HCT116 (cell line): ENCODE results near the gene GPX2. TPM values are rescaled to one million over a fixed set of nuclear protein-coding genes. Genes with fewer than 3 reads are reported as not detected.
A peak's percentile ranks its signal among the peaks of the same experiment; 100 is the strongest.
"Not testable (repeated sequence)": the region's sequence is repeated elsewhere in the genome, so short reads cannot be mapped to it uniquely, and the experiment has no call there.

Source experiments
- ATAC-seq: fragments of 200-7000 bp; cut with Tn5 transposase; 2 replicates; pipeline ENCODE4 v1.9.1; 2020; ENCODE audit warnings: mild to moderate bottlenecking, moderate library complexity
- BruUV-seq: library from RNA; stranded (reverse); fragments of 400-500 nt; replicated peaks from 2 replicates; lab custom pipeline; 2021; lab: Mats Ljungman, UMichigan
- CTCF ChIA-PET: fragments of 300-600 bp; sonication (Branson Sonifier 250); formaldehyde crosslinking; loops from one replicate; lab custom pipeline; 2021; ENCODE audit warnings: antibody characterized with exemption; lab: Charles Lee
- POLR2A ChIA-PET: fragments of 300-600, 350-600 bp; sonication (Branson Sonifier 250); formaldehyde crosslinking; loops from one replicate; lab custom pipeline; 2021; ENCODE audit warnings: antibody characterized with exemption; lab: Charles Lee
- RAD21 ChIA-PET, 2 experiments: fragments of 300-600 bp; sonication (Branson Sonifier 250); formaldehyde crosslinking; loops; one replicate each; lab custom pipeline; 2023; ENCODE audit warnings: low total read pairs in 2 of 2; ENCODE audit not compliant: uncharacterized antibody in 2 of 2, unreplicated experiment in 2 of 2, low non-redundant PET in 1 of 2; lab: Charles Lee
- DNase-seq: peaks from one replicate; pipeline ENCODE4 v3.0.0-alpha.2; 2010; ENCODE audit warnings: low read depth, low spot score
- H2AFZ ChIP-seq: fragments of 200-600 bp; shearing (Covaris generic), sonication (generic); 2 replicates; pipeline ENCODE4 v1.6.1; 2017; ENCODE audit warnings: low read depth, mixed run types, mixed read lengths, antibody characterized with exemption, low read length; ENCODE audit not compliant: poor library complexity, severe bottlenecking
- H3K27ac ChIP-seq: 2 replicates; pipeline ENCODE4 v1.5.1; 2012; ENCODE audit warnings: low read depth, low read length
- H3K27me3 ChIP-seq: fragments of 200-600 bp; sonication (generic); 2 replicates; pipeline ENCODE4 v1.6.1; 2016; ENCODE audit warnings: mixed run types, low read length, mixed read lengths; ENCODE audit not compliant: insufficient read depth
- H3K36me3 ChIP-seq, 2 experiments: fragments of 200-500 bp in 1 of 2; fragments of 200-600 bp in 1 of 2; sonication (Bioruptor generic) in 1 of 2; sonication (generic) in 1 of 2; 2 replicates each; pipeline versions ENCODE4 v1.5.1 to v1.6.1; 2014 to 2016; ENCODE audit warnings: low read length in 2 of 2, inconsistent platforms in 1 of 2, mixed read lengths in 1 of 2, mixed run types in 1 of 2; ENCODE audit not compliant: insufficient read depth in 2 of 2, control insufficient read depth in 1 of 2
- H3K4me1 ChIP-seq, 2 experiments: fragments of 200-600 bp in 1 of 2; sonication (generic) in 1 of 2; 2 replicates each; pipeline versions ENCODE4 v1.5.1 to v1.6.1; 2012 to 2017; ENCODE audit warnings: low read length in 2 of 2, inconsistent platforms in 1 of 2, mild to moderate bottlenecking in 1 of 2, mixed read lengths in 1 of 2, mixed run types in 1 of 2, moderate library complexity in 1 of 2; ENCODE audit not compliant: insufficient read depth in 2 of 2, control insufficient read depth in 1 of 2
- H3K4me2 ChIP-seq: fragments of 200-600 bp; sonication (generic); 2 replicates; pipeline ENCODE4 v1.6.1; 2017; ENCODE audit warnings: mixed run types, low read length, mixed read lengths
- H3K4me3 ChIP-seq, 2 experiments: fragments of 200-600 bp in 1 of 2; sonication (generic) in 1 of 2; replicated peaks in 1 of 2; 2 replicates each; pipeline ENCODE4 v1.5.1; 2011 to 2016; ENCODE audit warnings: low read length in 2 of 2, control low read depth in 1 of 2, low read depth in 1 of 2, mild to moderate bottlenecking in 1 of 2, mixed read lengths in 1 of 2, mixed run types in 1 of 2
- H3K79me2 ChIP-seq: fragments of 200-600 bp; sonication (generic); 2 replicates; pipeline ENCODE4 v1.6.1; 2017; ENCODE audit warnings: mild to moderate bottlenecking, mixed run types, low read length, moderate library complexity, mixed read lengths; ENCODE audit not compliant: insufficient read depth
- H3K9ac ChIP-seq: fragments of 200-600 bp; sonication (generic); 2 replicates; pipeline ENCODE4 v1.6.1; 2016; ENCODE audit warnings: low read length, mixed read lengths
- H3K9me2 ChIP-seq: fragments of 200-600 bp; sonication (generic), shearing (Covaris generic); 2 replicates; pipeline ENCODE4 v1.6.1; 2017; ENCODE audit warnings: mixed run types, mild to moderate bottlenecking, moderate library complexity; ENCODE audit not compliant: insufficient read depth
- H3K9me3 ChIP-seq, 2 experiments: fragments of 200-500 bp in 1 of 2; fragments of 200-600 bp in 1 of 2; sonication (Bioruptor generic) in 1 of 2; sonication (generic) in 1 of 2; 2 replicates each; pipeline ENCODE4 v1.6.1; 2014 to 2017; ENCODE audit warnings: low read length in 2 of 2, mixed read lengths in 2 of 2, inconsistent platforms in 1 of 2, low read depth in 1 of 2, mild to moderate bottlenecking in 1 of 2, mixed run types in 1 of 2, moderate library complexity in 1 of 2; ENCODE audit not compliant: control insufficient read depth in 1 of 2, insufficient read depth in 1 of 2
- H4K20me1 ChIP-seq: fragments of 200-600 bp; sonication (generic), shearing (Covaris generic); 2 replicates; pipeline ENCODE4 v1.6.1; 2017; ENCODE audit warnings: mixed run types, mild to moderate bottlenecking, moderate library complexity; ENCODE audit not compliant: insufficient read depth
- EGR1 ChIP-seq: IDR thresholded peaks from 2 replicates; pipeline ENCODE4 v1.6.1; 2012; ENCODE audit warnings: low read depth
- ELF1 ChIP-seq: IDR thresholded peaks from 2 replicates; pipeline ENCODE4 v1.6.1; 2012; ENCODE audit warnings: low read depth, borderline replicate concordance
- FOSL1 ChIP-seq: IDR thresholded peaks from 2 replicates; pipeline ENCODE4 v1.6.1; 2012; ENCODE audit warnings: low read depth
- POLR2A ChIP-seq: IDR thresholded peaks from 2 replicates; pipeline ENCODE4 v1.7.0; 2011; ENCODE audit warnings: borderline replicate concordance; ENCODE audit not compliant: insufficient read depth, insufficient read length; ENCODE audit errors: extremely low read depth
- POLR2AphosphoS5 ChIP-seq: IDR thresholded peaks from 2 replicates; pipeline ENCODE4 v1.6.1; 2011; ENCODE audit warnings: mild to moderate bottlenecking, low read depth, low read length, moderate library complexity
- SIN3A ChIP-seq: IDR thresholded peaks from 2 replicates; pipeline ENCODE4 v1.6.1; 2012; ENCODE audit warnings: low read depth
- SP1 ChIP-seq: IDR thresholded peaks from 2 replicates; pipeline ENCODE4 v1.6.1; 2012; ENCODE audit warnings: low read depth
- YY1 ChIP-seq: IDR thresholded peaks from 2 replicates; pipeline ENCODE4 v1.6.1; 2011; ENCODE audit warnings: low read length, low read depth, moderate library complexity, mild to moderate bottlenecking; ENCODE audit not compliant: insufficient replicate concordance; ENCODE audit errors: extremely low read depth
- ZFX ChIP-seq: fragments of 450-650 bp; IDR thresholded peaks from 2 replicates; pipeline ENCODE4 v1.6.1; 2017
- ZNF274 ChIP-seq: fragments of 200-500 bp; sonication (Bioruptor generic); IDR thresholded peaks from 2 replicates; pipeline ENCODE4 v1.6.1; 2014; ENCODE audit warnings: mild to moderate bottlenecking, low read depth, low read length, inconsistent platforms
- intact Hi-C: fragments of 100-400 bp; cut with micrococcal nuclease; formaldehyde crosslinking; loops from 2 replicates; pipeline ENCODE4 v1.10.0; 2022
- total RNA-seq: library from RNA; stranded (reverse); gene quantifications from one replicate; pipeline ENCODE4 v1.2.1, GENCODE V29; 2021; ENCODE audit not compliant: unreplicated experiment
- TF ChIP-seq, protein P1 (sequence below): IDR thresholded peaks from 2 replicates; pipeline ENCODE4 v1.6.1; 2012
- TF ChIP-seq, protein P2 (sequence below): IDR thresholded peaks from 2 replicates; pipeline ENCODE4 v1.6.1; 2012
- TF ChIP-seq, protein P3 (sequence below): IDR thresholded peaks from 2 replicates; pipeline ENCODE4 v1.6.1; 2011; ENCODE audit warnings: mild to moderate bottlenecking, low read length, moderate library complexity; ENCODE audit not compliant: insufficient replicate concordance; ENCODE audit errors: extremely low read depth

Gene GPX2
- total RNA-seq, 1 experiment from 2014 or later, result 0.61 TPM

DNA sequence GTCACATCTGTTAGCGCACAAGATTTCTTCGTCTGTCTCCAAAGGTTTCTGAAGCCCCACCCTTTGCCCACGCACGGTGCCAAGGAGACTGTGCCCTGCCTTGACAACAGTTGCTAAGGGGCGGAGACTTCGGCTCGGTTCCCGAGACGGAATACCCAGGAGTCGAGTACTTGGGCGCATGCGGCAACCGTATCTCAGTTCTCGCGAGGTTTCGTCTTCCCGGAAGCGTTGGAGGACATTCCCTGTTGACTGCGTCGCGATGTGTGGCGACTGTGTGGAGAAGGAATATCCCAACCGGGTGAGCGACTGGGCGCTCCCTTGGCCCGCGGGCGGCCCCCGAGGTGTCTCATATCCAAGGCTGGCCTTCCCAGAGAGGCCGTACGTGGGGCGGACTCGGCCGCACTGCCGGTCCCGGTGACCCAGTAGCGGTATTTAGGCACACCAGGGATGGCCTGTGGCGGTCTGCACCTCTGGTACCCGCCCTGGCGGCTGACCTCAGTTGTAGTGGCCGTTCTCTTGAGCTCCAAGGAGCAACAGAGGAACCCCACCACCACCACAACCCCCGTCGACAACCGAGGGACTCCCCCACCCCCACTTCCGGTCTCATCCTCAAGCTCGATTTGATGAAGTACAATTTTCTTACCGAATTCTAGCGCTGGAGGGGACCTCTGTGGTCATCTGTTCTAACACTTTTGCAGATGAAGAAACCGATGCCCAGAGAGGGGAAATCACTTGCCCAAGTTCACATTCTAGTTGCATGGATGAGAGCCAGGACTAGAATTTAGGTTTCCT is 28.1 kb downstream of the GPX2 start, which contains the start of gene CHURC1:
CHURC1 (plus strand) TSS at position 219 of the 792 bp plus-strand sequence; CDS start at position 260, 41 bp downstream.
- Histone ChIP-seq H3K27ac (peak within 1 kb of the TSS; percentile 79), H3K9me2 (no peaks in the 10 kb centered on the region), H3K4me2 (peak within 1 kb of the TSS; percentile 96), H3K9ac (peak within 1 kb of the TSS; percentile 93), H4K20me1 (no peaks in the 10 kb centered on the region), H3K4me3 (peak within 1 kb of the TSS; percentile 81 to 97), H3K36me3 (no peaks in the 10 kb centered on the region), H3K4me1 (peaks cover 8 to 16% of the 10 kb centered on the region in 2 experiments; a peak in 3 of 4 replicates), H3K9me3 (no peaks in the 10 kb centered on the region), H2AFZ (peak within 1 kb of the TSS; percentile 98), H3K79me2 (peaks cover 51% of the 10 kb centered on the region), H3K27me3 (no peaks in the 10 kb centered on the region)
- ChIA-PET CTCF (interaction anchor here (0.6 kb wide), 1 partner anchor 150 kb away, joined by 3 read pairs; no protein-coding TSS in a partner anchor), POLR2A (interaction anchor here (0.7 to 1.6 kb wide), 3 partner anchors 9 to 22 kb away, joined by 3 to 5 read pairs (median 4); no protein-coding TSS in a partner anchor), RAD21 (no interaction called here)
- TF ChIP-seq EGR1, result peak; percentile 92
- TF ChIP-seq, protein P1, sequence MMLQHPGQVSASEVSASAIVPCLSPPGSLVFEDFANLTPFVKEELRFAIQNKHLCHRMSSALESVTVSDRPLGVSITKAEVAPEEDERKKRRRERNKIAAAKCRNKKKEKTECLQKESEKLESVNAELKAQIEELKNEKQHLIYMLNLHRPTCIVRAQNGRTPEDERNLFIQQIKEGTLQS, result no peak
- TF ChIP-seq SIN3A, result peak; percentile 61; the same call in 1 of the 2 replicates
- no peak for TF ChIP-seq ZNF274
- TF ChIP-seq FOSL1, result no peak
- TF ChIP-seq YY1, result peak; percentile 27
- TF ChIP-seq POLR2AphosphoS5, result peak; percentile 96
- TF ChIP-seq, protein P2, sequence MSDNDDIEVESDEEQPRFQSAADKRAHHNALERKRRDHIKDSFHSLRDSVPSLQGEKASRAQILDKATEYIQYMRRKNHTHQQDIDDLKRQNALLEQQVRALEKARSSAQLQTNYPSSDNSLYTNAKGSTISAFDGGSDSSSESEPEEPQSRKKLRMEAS, result peak; percentile 53; the same call in 1 of the 2 replicates
- TF ChIP-seq SP1, result peak; percentile 45; the same call in 1 of the 2 replicates
- peak; percentile 92 for TF ChIP-seq ELF1
- TF ChIP-seq, protein P3, sequence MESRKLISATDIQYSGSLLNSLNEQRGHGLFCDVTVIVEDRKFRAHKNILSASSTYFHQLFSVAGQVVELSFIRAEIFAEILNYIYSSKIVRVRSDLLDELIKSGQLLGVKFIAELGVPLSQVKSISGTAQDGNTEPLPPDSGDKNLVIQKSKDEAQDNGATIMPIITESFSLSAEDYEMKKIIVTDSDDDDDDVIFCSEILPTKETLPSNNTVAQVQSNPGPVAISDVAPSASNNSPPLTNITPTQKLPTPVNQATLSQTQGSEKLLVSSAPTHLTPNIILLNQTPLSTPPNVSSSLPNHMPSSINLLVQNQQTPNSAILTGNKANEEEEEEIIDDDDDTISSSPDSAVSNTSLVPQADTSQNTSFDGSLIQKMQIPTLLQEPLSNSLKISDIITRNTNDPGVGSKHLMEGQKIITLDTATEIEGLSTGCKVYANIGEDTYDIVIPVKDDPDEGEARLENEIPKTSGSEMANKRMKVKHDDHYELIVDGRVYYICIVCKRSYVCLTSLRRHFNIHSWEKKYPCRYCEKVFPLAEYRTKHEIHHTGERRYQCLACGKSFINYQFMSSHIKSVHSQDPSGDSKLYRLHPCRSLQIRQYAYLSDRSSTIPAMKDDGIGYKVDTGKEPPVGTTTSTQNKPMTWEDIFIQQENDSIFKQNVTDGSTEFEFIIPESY, result peak; percentile 96
- TF ChIP-seq ZFX, result peak; percentile 60
- TF ChIP-seq POLR2A, result peak; percentile 71
- intact Hi-C loops, result loop anchor here (5.0 kb wide), 2 partner anchors 112 to 242 kb away; no protein-coding TSS in a partner anchor
- no TSS peak for BruUV-seq
- DNase-seq (peak; percentile 98), ATAC-seq (peak; percentile 98)

- H3K27ac ChIP-seq, result 0 out of 2 replicates have a peak overlapping the region, but pooled peaks have one; percentile 79
- H3K9ac ChIP-seq, result peak overlapping the region; percentile 93
- peak overlapping the region; percentile 96 for H3K4me2 ChIP-seq
- DNase-seq, BruUV-seq, H3K36me3 ChIP-seq, POLR2A ChIA-PET, H3K27me3 ChIP-seq, RAD21 ChIA-PET, H3K9me3 ChIP-seq, H4K20me1 ChIP-seq, ATAC-seq, H3K9me2 ChIP-seq: not testable (repeated sequence)
- H3K4me3 ChIP-seq, result peak overlapping the region; percentile 81 to 97
- peak overlapping the region; percentile 98 for H2AFZ ChIP-seq
- CTCF ChIA-PET, result interaction anchor here (0.6 kb wide), 1 partner anchor 149 kb away, joined by 3 read pairs; no protein-coding TSS in a partner anchor
- H3K4me1 ChIP-seq, result peaks cover 8 to 16% of the 10 kb centered on the region in 2 experiments; a peak in 3 of 4 replicates
- intact Hi-C loops, result loop anchor here (5.0 kb wide), 2 partner anchors 111 to 241 kb away; no protein-coding TSS in a partner anchor
- H3K79me2 ChIP-seq, result peaks cover 42% of the 10 kb centered on the region
These were observed 29.1 kb downstream of the GPX2 start for GRCh38 chr14:64913477-64913876.
